HG02610 (cell line): Measurements from ENCODE around the gene GOLGA6L25.
"Not testable (repeated sequence)": the region's sequence is repeated elsewhere in the genome, so short reads cannot be mapped to it uniquely, and the experiment has no call there.

Experiments used
- ATAC-seq: cut with Tn5 transposase; IDR thresholded peaks from one replicate; pipeline ENCODE4 v1.9.1; 2021; ENCODE audit warnings: mild to moderate bottlenecking, moderate library complexity; ENCODE audit not compliant: unreplicated experiment

The GOLGA6L25 gene, protein sequence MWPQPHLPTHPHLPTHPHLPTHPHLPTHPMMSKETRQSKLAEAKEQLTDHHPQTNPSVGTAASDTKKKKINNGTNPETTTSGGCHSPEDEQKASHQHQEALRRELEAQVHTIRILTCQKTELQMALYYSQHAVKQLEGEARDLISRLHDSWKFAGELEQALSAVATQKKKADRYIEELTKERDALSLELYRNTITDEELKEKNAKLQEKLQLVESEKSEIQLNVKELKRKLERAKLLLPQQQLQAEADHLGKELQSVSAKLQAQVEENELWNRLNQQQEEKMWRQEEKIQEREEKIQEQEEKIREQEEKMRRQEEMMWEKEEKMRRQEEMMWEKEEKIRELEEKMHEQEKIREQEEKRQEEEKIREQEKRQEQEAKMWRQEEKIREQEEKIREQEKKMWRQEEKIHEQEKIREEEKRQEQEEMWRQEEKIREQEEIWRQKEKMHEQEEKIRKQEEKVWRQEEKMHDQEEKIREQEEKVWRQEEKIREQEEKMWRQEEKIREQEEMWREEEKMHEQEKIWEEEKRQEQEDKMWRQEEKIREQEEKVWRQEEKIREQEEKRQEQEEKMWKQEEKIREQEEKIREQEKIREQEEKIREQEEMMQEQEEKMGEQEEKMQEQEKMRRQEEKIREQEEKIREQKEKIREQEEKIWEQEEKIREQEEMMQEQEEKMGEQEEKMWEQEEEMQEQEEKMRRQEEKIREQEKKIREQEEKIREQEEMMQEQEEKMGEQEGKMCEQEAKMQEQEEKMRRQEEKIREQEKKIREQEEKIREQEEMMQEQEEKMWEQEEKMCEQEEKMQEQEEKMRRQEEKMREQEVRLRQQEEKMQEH

DNA sequence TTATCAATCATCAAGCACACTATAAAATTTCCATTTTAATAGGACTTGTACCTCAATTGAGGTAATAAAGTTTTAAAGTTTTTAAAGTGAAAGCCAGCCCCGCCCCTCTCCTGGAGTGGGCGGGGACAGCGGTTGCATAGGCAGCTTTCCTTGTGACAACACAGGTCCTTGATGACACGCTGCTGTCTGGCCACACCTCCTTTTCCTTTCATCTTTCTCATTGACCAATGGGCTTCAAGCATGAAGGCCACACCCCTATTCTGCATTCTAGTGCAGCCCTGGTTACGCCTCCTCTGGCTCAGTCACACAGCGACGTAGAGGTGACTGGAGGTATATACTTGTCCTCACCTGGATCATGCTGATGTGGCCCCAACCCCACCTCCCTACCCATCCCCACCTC, at the start of gene GOLGA6L25:
Gene GOLGA6L25 (plus strand): TSS at position 301 of the 400 bp plus-strand sequence. CDS start 61 bp downstream, at position 362.
- ATAC-seq: not testable (repeated sequence)

DNA sequence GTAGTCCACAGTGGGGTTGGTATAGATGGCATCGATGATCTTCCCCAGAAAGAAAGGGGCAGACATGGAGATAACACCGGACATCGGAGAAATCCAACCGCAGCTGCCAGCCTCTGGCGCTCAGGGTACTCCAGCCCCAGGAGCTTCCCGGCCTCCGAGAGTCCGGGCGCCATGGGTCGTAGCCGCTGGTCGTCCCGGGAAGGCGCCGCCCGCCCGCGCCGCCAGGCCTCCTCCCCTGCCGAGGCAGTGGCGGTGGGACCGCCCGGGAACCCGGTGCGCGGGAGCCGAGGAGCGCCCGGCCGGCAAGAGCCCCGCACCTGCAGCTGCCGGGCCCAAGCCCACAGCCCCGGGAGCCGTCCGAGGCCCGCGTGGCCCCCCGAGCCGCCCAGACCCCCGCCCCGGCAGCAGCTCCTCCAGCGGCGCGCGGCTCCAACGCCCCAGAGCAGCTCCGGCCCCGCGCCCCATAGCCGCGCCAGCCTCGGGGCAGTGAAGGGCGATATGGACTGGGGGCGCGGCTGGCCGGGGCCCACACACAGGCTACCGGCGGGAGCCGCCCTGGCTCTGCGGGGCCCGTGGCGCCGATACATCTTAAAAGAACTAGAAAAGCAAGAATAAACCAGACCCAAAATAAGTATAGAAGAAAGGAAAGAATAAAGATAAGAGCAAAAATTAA, 45.0 kb upstream of the GOLGA6L25 start:
- not testable (repeated sequence) for ATAC-seq

DNA sequence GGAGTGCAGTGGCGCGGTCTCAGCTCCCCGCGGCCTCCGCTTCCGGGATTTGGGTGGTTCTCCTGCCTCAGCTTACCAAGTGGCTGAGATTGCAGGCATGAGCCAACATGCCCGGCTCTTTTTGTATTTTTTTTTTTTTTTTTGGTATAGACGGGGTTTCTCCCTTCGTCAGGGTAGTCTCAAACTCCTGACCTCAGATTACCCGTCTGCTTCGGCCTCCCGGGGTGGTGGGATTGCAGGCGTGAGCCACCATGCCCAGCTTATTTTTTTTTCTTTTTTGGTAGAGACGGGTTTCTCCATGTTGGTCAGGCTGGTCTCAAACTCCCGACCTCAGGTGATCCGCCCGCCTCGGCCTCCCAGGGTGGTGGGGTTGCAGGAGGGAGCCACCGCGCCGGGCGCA, 39.2 kb upstream of the GOLGA6L25 start:
- ATAC-seq: not testable (repeated sequence)

DNA sequence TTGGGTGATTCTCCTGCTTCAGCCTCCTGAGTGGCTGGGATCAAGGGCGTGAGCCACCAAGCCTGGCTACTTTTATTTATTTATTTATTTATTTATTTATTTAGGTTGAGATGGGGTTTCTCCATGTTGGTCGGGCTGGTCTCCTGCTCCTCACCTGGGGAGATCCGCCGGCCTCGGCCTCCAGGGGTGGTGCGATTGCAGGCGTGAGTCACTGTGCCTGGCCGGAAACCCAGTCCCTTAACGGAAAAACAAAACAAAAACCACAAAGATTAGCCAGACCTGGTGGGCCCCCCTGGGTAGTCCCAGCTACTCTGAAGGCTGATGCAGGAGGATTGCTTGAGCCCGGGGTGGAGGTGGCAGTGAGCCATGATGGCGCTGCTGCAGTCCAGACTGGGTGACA, 38.2 kb upstream of the GOLGA6L25 start:
- ATAC-seq: not testable (repeated sequence)

DNA sequence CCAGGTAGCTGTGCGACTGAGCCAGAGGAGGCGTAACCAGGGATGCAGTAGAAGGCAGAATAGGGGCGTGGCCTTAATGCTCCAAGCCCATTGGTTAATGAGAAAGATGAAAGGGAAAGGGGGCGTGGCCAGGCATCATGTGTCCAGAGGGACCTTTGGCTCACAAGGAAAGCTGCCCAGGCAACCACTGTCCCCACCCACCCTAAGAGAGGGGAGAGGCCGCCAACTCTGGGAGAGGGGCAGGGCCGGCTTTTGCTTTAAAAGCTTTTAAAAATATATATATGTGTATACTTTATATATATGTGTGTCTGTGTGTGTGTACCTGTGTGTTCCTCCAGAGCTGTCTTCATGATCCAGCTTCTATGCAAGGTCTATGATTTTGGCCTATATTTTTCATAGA, 20.4 kb upstream of the GOLGA6L25 start, which contains the start of gene GOLGA8G:
Gene GOLGA8G (minus strand): TSS at position 18 of the 400 bp plus-strand sequence. CDS start 62 bp downstream, outside the sequence.
- not testable (repeated sequence) for ATAC-seq

DNA sequence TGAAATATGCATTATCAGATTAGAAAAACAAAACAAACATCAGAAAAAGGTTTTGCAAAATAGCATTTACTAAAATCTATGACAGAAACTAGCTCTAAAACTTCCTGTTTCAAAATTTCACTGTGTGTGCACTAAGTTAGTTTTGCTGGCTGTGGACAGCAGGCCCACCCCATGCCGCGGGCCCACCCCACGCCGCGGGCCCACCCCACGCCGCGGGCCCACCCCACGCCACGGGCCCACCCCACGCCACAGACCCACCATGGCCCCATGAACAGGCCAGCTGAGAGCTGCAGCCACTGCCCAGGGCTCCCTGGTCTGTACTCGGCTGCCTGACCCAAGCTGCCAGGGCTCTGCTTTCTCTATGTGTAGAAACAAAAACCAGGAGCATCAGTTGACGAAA, 20.0 kb downstream of the GOLGA6L25 start:
- not testable (repeated sequence) for ATAC-seq

DNA sequence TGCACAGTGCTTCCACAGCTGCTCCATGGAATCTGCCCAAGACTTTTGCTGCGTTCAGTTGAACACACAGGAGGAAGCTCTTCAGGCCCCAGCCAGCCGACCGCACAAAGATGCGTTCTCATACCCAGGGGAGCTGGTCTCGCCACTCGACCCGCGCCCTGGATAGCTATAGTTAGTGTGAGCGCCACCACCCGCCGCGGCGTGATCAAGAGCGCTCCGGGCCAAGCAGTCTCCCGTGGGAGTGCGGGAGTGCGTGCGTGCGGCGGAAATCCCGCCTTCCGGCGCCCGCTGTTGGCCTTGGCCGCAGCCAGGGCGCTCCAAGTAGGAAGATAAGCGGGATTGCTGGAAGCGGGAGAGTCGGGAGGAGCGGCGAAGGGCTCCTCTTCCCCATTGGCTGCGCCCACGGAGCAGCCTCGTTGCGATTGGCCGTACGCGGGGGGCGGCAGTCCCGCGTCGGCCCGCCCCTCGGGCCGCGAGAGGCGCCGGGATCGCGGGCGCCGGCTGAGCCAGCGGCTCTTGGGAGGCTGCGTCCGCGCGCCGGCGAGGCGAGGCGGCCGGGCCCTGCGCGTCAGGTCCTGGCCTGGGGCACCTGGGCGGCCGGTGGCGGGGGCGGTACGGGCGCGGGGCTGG, 35.7 kb downstream of the GOLGA6L25 start:
- ATAC-seq: not testable (repeated sequence)

DNA sequence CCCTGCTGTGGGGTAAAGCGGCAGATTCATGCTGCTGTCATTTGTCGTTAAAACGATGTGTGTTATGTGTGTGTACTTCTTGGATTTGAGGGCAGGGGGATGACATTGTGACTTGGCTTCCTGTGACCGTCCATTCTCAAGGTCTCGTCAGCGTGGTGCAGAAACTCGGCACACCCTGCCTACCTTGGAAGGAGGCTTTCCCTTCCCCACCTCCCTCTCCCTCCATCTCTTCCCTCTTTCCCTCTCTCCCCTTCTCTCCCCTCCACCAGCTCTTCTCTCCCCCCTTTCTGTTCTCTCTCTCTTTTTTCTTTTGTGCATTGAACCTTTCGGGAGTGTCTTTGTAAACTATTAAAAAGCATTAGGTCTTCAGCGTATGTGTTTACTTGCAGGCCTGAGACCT, 36.4 kb downstream of the GOLGA6L25 start:
- ATAC-seq: not testable (repeated sequence)

DNA sequence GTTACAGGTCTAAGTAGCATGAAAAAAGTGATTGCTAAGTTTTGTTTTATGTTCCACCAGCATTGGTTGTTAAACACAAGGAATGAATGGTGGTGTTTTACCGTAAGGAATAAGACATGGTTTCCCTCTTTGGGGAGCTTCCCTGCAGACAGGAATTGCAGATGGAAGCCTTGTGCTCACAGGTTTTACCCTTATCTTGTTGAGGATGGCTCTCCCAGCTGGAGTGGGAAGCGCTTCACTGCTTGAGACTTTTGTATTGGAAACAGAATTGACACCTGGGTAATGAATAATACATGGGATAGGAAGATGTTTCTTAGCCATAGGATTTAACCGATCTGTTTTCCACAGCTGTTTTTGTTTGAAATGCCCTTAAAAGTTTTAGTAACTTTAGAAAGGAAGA, 39.0 kb downstream of the GOLGA6L25 start:
- not testable (repeated sequence) for ATAC-seq

DNA sequence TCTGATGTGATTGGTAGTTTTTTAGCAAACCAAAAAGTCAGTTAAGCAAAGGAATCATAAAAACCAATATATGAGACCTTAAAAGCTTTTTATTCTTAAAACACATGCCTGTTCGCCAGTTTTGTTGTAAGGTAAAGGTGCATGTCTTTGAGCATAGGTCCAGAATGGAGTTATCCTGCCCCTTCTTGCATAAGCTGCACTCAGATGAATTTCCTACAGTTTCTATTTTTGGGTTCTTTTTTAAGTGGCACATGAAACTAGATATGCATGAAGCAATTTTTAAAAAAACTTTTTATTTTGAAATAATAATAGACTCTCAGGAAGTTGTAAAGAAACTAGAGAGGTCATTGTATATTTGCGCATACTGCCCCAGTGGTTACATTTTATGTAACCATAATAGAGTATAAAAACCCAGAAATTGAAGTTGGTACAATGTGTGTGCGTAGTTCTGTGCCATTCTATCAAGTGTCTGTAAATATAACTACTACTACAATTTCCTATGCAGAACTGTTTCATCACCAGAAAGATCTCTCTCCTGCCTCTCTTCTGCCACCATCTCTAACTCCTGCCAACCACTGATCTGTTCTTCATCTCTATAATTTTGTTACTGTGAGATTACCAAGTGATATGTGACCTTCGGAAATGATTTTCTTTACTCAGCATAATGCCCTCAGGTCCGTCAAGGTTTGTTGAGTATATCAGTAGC, 40.2 kb downstream of the GOLGA6L25 start:
- not testable (repeated sequence) for ATAC-seq

DNA sequence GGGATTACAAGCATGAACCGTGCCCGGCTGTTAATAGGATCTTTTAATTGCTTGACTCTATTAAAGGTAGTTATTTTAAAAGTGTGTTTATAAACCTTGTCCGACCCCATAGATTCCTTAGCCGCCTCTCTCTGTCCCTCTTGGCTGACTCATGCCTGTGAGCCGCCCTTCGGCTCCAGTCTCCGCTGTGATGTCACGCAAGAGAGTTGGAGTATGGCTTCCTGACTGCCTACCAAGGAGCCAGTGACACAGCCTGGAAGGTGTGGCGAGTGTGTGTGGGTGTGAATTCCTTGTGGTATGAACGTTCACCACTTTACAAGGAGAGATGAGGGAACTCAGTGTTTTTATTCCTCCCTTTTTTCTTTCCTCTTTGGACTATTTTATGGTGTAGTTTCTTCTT, 44.1 kb downstream of the GOLGA6L25 start:
- not testable (repeated sequence) for ATAC-seq

DNA sequence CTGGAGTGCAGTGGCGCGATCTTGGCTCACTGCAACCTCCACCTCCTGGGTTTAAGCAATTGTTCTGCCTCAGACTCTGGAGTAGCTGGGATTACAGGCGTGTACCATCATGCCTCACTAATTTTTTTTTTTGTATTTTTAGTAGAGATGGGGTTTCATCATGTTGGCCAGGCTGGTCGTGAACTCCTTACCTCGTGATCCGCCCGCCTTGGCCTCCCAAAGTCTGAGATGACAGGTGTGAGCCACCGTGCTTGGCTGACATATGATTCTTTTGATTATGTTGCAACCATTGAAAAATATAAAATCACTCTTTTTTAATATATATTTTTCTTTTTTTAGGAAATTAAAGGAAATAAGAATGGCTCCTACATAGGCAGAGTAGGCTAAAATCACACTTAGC, 44.8 kb downstream of the GOLGA6L25 start:
- not testable (repeated sequence) for ATAC-seq

DNA sequence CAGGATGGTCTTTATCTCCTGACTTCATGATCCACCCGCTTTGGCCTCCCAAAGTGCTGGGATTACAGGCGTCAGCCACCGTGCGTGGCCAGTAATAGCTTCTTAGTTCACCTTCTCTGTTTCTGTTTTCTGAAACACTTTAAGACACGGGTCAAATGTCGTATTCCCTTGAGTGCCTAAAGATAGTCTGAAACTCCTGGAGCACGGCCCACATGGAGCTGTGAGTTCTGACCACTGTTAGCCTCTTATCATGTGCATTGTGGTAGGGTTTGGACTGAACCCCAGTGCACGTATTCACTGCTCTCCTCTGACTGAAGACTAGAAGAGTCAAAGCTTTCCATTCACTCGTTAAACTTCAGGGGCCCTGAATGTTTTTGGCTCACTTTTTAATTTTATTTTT, 48.8 kb downstream of the GOLGA6L25 start:
- ATAC-seq: not testable (repeated sequence)
